Head of caudate nucleus (tissue), 42 donors: ENCODE data around the gene EPC2.

Experiments
- DNase-seq, 42 donors: peaks; one replicate each; pipeline versions ENCODE4 v3.0.0 to v3.0.0-alpha.2; 2020 to 2021; ENCODE audit warnings: mixed read lengths in 7 of 42
- intact Hi-C: fragments of 100-400 bp; cut with DNase I; formaldehyde crosslinking; loops from one replicate; pipeline ENCODE4 v1.15.0; 2022

Gene EPC2

GRCh38 chr2:148832637-148833036, 188.1 kb downstream of the EPC2 start:
- intact Hi-C loops, result no loop called here
- DNase-seq, result no peak
